ENCODE data around the gene TRMT11.
"Not testable (repeated sequence)": the region's sequence is repeated elsewhere in the genome, so short reads cannot be mapped to it uniquely, and the experiment has no call there.

The TRMT11 gene

GRCh38 chr6:125988280-125988679 is 1.9 kb downstream of the TRMT11 start:
- no peaks in the 10 kb centered on the region for H3K27me3 ChIP-seq (ENCODE audit: low read depth)
- H3K9me3 ChIP-seq = no peaks in the 10 kb centered on the region
- no peaks in the 10 kb centered on the region; the same call in 1 of the 2 replicates for H3K36me3 ChIP-seq (replicated peaks)
- DNase-seq (ENCODE audit: low spot score in 2 of 2) = no peak
- H3K4me3 ChIP-seq = no peak overlapping the region
- peaks cover 21% of the 10 kb centered on the region for H3K4me1 ChIP-seq
- in situ Hi-C loops (cut with MboI; ENCODE audit: low sequenced_read_pairs) = loop anchor here (25.0 kb wide), 1 partner anchor 349 kb away; the partner anchor contains the start of gene CENPW

- Histone ChIP-seq H3K36me3 (replicated peaks) (no peaks in the 10 kb centered on the region; the same call in 1 of the 2 replicates), H3K9me3 (no peaks in the 10 kb centered on the region), H3K4me1 (peaks cover 21% of the 10 kb centered on the region), H3K27me3 (ENCODE audit: low read depth) (no peaks in the 10 kb centered on the region), H3K4me3 (no peak overlapping the region)
- DNase-seq (ENCODE audit: low spot score in 2 of 2) = no peak
- in situ Hi-C loops (cut with MboI; ENCODE audit: low sequenced_read_pairs) = loop anchor here (25.0 kb wide), 1 partner anchor 348 kb away; the partner anchor contains the start of gene CENPW
These were observed 3.3 kb downstream of the TRMT11 start for GRCh38 chr6:125989631-125990030.

DNA sequence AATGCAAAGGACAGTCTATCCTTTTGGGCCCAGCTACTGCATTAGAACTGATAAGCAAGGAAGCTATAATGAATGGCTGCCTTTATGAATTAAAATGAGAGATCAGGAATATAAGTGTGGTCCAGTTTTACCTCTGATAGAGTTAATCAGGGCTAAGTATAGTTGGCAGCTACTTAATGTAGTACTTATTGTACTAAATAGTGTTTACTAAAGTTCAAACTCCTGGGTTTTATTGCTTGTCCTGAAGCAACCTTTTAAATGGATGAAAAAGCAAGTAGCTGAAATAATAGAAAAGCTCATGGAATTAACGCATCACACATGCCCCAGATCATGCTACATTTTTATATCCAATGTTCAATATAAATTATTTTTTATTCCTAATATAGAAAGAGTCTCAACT is 5.3 kb downstream of the TRMT11 start:
- Histone ChIP-seq H3K4me3 (no peak overlapping the region), H3K9me3 (no peaks in the 10 kb centered on the region), H3K27me3 (ENCODE audit: low read depth) (no peaks in the 10 kb centered on the region), H3K4me1 (peaks cover 19% of the 10 kb centered on the region), H3K36me3 (replicated peaks) (peaks cover 5% of the 10 kb centered on the region)
- in situ Hi-C loops (cut with MboI; ENCODE audit: low sequenced_read_pairs) = loop anchor here (25.0 kb wide), 1 partner anchor 346 kb away; the partner anchor contains the start of gene CENPW
- no peak for DNase-seq (ENCODE audit: low spot score in 2 of 2)

DNA sequence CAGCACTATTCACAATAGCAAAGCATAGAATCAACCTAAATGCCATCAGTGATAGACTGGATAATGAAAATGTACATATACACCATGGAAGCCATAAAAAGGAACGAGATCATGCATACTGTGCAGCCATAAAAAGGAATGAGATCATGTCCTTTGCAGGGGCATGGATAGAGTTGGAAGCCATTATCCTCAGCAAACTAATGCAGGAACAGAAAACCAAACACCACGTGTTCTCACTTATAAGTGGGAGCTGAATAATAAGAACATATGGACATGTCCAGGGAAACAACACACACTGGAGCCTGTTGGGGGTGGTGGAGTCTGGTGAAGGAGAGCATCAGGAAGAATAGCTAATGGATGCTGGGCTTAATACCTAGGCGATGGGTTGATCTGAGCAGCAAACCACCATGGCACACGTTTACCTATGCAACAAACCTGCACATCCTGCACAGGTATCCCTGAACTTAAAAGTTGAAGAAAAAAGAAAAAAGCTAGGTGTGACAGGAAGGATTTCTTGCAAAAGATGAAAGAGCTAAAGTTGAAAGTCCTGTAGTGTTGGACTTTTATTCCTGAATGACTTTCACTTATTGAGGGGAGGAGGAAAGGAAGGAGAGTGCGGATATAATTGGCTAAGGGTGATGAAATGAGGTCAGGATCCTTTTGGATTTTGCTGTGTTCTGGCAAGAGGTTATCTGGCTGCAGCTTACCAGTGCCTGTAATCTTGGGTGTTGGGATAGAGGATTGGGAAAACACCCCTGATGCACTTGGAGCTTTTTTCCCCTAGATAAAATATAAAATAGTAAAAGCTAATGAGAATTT is 8.5 kb downstream of the TRMT11 start:
- peaks cover 16% of the 10 kb centered on the region for H3K4me1 ChIP-seq
- DNase-seq (ENCODE audit: low spot score in 2 of 2) = no peak
- H3K9me3 ChIP-seq = no peaks in the 10 kb centered on the region
- H3K36me3 ChIP-seq (replicated peaks) = peaks cover 13% of the 10 kb centered on the region
- no peaks in the 10 kb centered on the region for H3K27me3 ChIP-seq (ENCODE audit: low read depth)
- H3K4me3 ChIP-seq = no peak overlapping the region
- in situ Hi-C loops (cut with MboI; ENCODE audit: low sequenced_read_pairs) = loop anchor here (25.0 kb wide), 1 partner anchor 342 kb away; the partner anchor contains the start of gene CENPW

DNA sequence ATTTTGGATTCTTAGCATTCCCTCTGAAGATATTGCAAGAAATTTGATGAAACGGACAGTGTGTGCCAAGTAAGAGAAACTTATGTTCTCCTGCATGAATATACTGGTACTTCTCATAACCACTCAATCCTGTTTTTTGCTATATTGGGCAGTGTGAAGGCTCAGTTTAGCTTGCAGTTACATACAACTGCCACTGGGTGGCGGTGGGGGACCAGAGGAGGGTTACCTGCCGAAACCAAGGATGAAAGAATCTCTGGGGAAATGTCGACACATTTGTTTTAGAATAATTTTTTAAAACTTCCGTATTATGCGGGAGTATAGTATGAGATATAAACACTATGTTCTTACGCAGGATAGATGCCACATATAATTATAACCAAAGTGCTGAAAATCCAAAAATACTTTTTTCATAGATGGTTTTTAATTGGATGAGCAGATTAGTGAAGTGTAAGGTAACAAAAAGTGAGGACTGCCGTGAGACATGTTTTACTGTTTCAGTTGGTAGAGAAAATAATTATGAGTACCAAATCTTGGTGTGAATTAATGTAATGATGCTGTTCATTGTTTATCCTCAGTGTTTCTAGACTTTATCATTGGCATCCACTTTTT is 9.7 kb downstream of the TRMT11 start:
- Histone ChIP-seq H3K36me3 (replicated peaks) (peaks cover 20% of the 10 kb centered on the region), H3K4me3 (no peak overlapping the region), H3K27me3 (ENCODE audit: low read depth) (no peaks in the 10 kb centered on the region), H3K4me1 (peaks cover 16% of the 10 kb centered on the region), H3K9me3 (no peaks in the 10 kb centered on the region)
- in situ Hi-C loops (cut with MboI; ENCODE audit: low sequenced_read_pairs) = loop anchor here (25.0 kb wide), 1 partner anchor 341 kb away; the partner anchor contains the start of gene CENPW
- DNase-seq (ENCODE audit: low spot score in 2 of 2) = peak; percentile 65 to 76

DNA sequence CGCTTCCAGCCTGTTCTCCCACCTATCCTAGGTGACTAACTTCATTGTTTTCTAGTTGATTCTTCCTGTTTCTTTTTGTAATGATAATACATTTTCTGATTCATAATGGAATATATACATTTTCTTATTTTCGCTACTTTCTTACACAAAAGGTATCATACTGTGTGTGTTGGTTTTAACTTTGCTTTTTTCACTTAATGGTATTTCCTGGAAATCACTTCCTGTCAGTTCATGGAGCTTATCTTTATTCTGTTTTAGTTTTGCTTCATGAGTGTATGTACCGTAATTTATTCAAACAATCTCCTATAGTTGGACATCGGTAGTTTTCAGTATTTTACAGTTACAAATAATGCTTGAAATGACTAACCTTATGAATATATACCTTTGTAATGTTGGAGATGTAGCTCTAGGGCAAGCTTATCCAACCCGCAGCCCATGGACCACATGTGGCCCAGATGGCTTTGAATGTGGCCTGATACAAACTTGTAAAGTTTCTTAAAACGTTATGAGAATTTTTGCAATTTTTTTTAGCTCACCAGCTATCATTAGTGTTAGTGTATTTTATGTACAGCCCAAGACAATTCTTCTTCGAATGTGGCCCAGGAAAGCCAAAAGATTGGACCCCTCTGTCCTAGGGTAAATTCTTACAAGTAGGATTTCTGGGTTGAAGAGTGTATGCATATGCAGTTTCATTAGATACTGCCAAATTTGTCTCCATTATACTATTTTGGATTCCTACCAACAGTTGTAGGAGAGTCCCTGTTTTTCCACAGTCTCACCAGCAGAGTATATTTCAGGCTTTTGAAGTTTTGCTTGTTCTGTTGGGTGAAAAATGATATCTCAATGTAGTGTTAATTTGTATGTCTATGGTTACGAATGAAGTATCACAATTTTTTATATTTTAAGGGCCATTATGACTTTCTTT is 16.7 kb downstream of the TRMT11 start:
- peaks cover 29% of the 10 kb centered on the region for H3K36me3 ChIP-seq (replicated peaks)
- in situ Hi-C loops (cut with MboI; ENCODE audit: low sequenced_read_pairs) = no loop called here

DNA sequence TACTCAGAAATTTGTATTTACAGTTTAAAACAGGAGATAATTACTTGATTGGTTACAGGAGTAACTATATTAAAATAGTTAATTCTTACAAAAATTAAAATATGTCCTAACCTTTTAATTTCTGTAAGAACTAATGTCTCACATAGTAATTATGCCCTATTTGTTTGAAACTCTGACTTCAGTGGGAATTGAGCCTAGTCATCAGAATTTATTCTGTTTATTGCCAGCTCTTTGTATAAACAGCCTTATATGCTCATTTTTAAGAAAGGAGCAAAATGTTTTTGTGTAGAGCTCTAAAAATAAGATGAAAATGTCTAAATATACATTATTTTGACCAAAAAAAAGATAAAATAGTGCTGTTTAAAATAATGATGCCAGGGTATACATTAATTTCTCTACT is 21.5 kb downstream of the TRMT11 start:
- in situ Hi-C loops (cut with MboI; ENCODE audit: low sequenced_read_pairs) = no loop called here
- no peak for DNase-seq (ENCODE audit: low spot score in 2 of 2)
- H3K9me3 ChIP-seq = no peaks in the 10 kb centered on the region
- no peaks in the 10 kb centered on the region for H3K27me3 ChIP-seq (ENCODE audit: low read depth)
- H3K4me1 ChIP-seq = no peaks in the 10 kb centered on the region
- no peak overlapping the region for H3K4me3 ChIP-seq
- peaks cover 50% of the 10 kb centered on the region for H3K36me3 ChIP-seq (replicated peaks)

More for the DNA sequence above, 16.7 kb downstream of the TRMT11 start:
- peaks cover 10% of the 10 kb centered on the region for H3K4me1 ChIP-seq
- H3K4me3 ChIP-seq = no peak overlapping the region
- no peak for DNase-seq (ENCODE audit: low spot score in 2 of 2)
- H3K9me3 ChIP-seq = no peaks in the 10 kb centered on the region
- H3K27me3 ChIP-seq (ENCODE audit: low read depth) = no peaks in the 10 kb centered on the region

DNA sequence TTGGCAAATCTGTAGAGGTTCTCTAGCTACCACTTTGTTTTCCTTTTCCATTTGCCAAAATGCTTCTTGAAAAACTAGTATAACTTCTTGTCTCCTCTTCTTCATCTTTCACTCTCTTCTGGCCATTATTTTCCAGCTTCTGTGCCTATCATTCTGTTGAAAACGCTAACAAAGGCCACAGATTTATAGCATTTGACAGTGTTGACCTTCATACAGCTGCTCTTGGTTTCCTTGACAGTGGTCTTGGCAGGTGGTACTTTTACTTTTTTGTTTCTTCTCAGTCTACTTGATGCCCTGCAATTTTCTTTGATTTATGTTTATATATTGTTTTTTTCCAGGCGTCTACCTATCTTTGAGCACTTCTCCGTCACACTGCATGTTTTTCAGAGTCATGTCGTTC is 23.7 kb downstream of the TRMT11 start:
- no peaks in the 10 kb centered on the region for H3K27me3 ChIP-seq (ENCODE audit: low read depth)
- H3K36me3 ChIP-seq (replicated peaks) = peaks cover 66% of the 10 kb centered on the region
- DNase-seq (ENCODE audit: low spot score in 2 of 2) = no peak
- in situ Hi-C loops (cut with MboI; ENCODE audit: low sequenced_read_pairs) = no loop called here
- H3K9me3 ChIP-seq = no peaks in the 10 kb centered on the region
- no peak overlapping the region for H3K4me3 ChIP-seq
- no peaks in the 10 kb centered on the region for H3K4me1 ChIP-seq

- no peaks in the 10 kb centered on the region for H3K27me3 ChIP-seq (ENCODE audit: low read depth)
- in situ Hi-C loops (cut with MboI; ENCODE audit: low sequenced_read_pairs) = no loop called here
- DNase-seq (ENCODE audit: low spot score in 2 of 2) = no peak
- no peak overlapping the region for H3K4me3 ChIP-seq
- no peaks in the 10 kb centered on the region for H3K4me1 ChIP-seq
- H3K9me3 ChIP-seq = no peaks in the 10 kb centered on the region
- peaks cover 56% of the 10 kb centered on the region for H3K36me3 ChIP-seq (replicated peaks)
These were observed 29.5 kb downstream of the TRMT11 start for GRCh38 chr6:126015863-126016262.

DNA sequence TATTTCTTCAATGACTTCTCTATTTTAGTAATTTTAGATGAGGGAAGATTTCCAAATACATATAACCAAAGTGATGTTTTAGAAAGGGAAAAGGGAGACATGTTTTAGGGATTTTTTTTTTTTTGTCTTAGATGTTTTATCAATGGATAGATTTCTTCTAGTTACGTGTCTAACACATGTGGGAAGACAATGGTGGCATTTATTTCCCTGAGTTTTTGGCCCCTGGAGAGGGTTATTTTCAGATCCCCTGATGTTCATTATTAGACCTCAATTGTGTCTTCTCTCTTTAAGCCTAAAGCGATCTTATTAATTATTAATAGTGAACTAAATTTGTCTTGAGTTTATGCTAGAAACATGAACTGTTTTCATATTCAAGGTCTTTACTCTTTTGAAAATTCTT is 30.3 kb downstream of the TRMT11 start:
- Histone ChIP-seq H3K27me3 (ENCODE audit: low read depth) (no peaks in the 10 kb centered on the region), H3K4me1 (no peaks in the 10 kb centered on the region), H3K9me3 (no peaks in the 10 kb centered on the region), H3K4me3 (no peak overlapping the region), H3K36me3 (replicated peaks) (peaks cover 55% of the 10 kb centered on the region)
- no peak for DNase-seq (ENCODE audit: low spot score in 2 of 2)
- in situ Hi-C loops (cut with MboI; ENCODE audit: low sequenced_read_pairs) = no loop called here

- H3K4me1 ChIP-seq = no peaks in the 10 kb centered on the region
- H3K4me3 ChIP-seq = no peak overlapping the region
- no peaks in the 10 kb centered on the region for H3K27me3 ChIP-seq (ENCODE audit: low read depth)
- H3K36me3 ChIP-seq (replicated peaks) = peaks cover 53% of the 10 kb centered on the region
- no peak for DNase-seq (ENCODE audit: low spot score in 2 of 2)
- no peaks in the 10 kb centered on the region for H3K9me3 ChIP-seq
- in situ Hi-C loops (cut with MboI; ENCODE audit: low sequenced_read_pairs) = no loop called here
These were observed 31.3 kb downstream of the TRMT11 start for GRCh38 chr6:126017668-126018067.

GRCh38 chr6:126020305-126021050 is 34.1 kb downstream of the TRMT11 start:
- H3K4me3 ChIP-seq = no peak overlapping the region
- no peaks in the 10 kb centered on the region for H3K4me1 ChIP-seq
- H3K36me3 ChIP-seq (replicated peaks) = peaks cover 42% of the 10 kb centered on the region
- DNase-seq (ENCODE audit: low spot score in 2 of 2) = no peak
- no peaks in the 10 kb centered on the region for H3K9me3 ChIP-seq
- no peaks in the 10 kb centered on the region for H3K27me3 ChIP-seq (ENCODE audit: low read depth)
- in situ Hi-C loops (cut with MboI; ENCODE audit: low sequenced_read_pairs) = no loop called here

DNA sequence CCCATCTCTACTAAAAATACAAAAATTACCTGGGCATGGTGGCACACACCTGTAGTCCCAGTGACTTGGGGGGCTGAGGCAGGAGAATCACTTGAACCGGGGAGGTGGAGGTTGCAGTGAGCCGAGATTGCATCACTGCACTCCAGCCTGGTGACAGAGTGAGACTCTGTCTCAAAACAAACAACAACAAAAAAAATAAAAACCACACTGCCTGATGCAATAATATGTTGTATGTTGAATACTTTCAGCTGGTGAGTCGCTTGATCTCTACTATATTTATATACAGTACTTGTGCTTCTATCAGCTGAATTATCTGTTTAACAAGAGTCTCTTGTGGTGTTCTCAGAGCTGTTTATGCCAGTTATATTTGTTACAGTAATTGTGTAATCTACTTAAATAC is 37.1 kb downstream of the TRMT11 start:
- H3K36me3 ChIP-seq (replicated peaks) = peaks cover 38% of the 10 kb centered on the region
- in situ Hi-C loops (cut with MboI; ENCODE audit: low sequenced_read_pairs); DNase-seq (ENCODE audit: low spot score in 2 of 2); H3K4me1 ChIP-seq; H3K4me3 ChIP-seq; H3K9me3 ChIP-seq; H3K27me3 ChIP-seq (ENCODE audit: low read depth): not testable (repeated sequence)
